GM12875 (cell line): ENCODE measurements around the gene SETD4.

Source experiments
- H3K4me3 ChIP-seq: one replicate; pipeline ENCODE4 v1.5.1; 2011; ENCODE audit warnings: low read depth, low read length, control low read depth
- TF ChIP-seq, protein P1 (sequence below): IDR thresholded peaks from 2 replicates; pipeline ENCODE4 v1.5.1; 2011; ENCODE audit warnings: low read depth, mild to moderate bottlenecking, control low read depth, inconsistent platforms, low read length, moderate library complexity, borderline replicate concordance; ENCODE audit not compliant: insufficient read depth

SETD4 gene

DNA sequence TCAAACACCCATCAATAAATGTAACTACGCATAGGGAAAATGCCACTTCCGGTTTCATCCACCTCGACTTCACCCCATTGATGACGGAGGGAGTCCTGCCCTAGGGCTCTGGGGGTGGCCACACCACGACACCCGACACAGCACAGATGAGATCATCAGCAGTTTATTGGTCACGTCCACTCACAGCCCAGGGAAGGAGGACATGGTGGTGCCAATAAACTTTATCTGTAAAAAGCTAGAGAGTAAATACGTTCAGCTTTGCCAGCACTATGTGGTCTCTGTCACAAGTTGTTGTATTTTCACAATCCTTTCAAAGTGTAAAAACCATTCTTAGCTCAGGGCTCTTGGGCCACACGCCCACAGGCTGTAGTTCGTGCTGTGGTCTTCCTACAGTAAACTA lies 16.3 kb downstream of the SETD4 start:
- no peak overlapping the region for H3K4me3 ChIP-seq
- TF ChIP-seq, protein P1, sequence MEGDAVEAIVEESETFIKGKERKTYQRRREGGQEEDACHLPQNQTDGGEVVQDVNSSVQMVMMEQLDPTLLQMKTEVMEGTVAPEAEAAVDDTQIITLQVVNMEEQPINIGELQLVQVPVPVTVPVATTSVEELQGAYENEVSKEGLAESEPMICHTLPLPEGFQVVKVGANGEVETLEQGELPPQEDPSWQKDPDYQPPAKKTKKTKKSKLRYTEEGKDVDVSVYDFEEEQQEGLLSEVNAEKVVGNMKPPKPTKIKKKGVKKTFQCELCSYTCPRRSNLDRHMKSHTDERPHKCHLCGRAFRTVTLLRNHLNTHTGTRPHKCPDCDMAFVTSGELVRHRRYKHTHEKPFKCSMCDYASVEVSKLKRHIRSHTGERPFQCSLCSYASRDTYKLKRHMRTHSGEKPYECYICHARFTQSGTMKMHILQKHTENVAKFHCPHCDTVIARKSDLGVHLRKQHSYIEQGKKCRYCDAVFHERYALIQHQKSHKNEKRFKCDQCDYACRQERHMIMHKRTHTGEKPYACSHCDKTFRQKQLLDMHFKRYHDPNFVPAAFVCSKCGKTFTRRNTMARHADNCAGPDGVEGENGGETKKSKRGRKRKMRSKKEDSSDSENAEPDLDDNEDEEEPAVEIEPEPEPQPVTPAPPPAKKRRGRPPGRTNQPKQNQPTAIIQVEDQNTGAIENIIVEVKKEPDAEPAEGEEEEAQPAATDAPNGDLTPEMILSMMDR: no peak

DNA sequence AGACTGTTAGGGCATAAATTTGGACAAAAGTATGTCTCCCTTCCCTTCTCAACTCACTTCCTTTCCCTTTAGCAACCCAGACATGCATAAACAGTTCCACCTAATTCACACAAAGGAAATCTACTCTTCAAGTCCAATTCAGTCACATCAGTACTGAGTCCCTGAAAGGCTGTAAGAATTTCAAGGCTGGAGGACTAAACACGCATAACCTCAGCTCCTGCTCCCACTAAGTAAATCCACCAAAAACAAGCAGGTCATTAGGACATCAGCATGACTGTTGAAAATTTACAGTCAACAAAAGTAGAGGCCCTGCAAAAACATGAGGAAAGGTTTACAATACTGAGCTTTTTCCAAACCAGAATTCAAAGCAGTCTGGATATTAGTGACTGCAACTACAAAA lies 18.4 kb downstream of the SETD4 start:
- no peak overlapping the region for H3K4me3 ChIP-seq
- TF ChIP-seq, protein P1: no peak

DNA sequence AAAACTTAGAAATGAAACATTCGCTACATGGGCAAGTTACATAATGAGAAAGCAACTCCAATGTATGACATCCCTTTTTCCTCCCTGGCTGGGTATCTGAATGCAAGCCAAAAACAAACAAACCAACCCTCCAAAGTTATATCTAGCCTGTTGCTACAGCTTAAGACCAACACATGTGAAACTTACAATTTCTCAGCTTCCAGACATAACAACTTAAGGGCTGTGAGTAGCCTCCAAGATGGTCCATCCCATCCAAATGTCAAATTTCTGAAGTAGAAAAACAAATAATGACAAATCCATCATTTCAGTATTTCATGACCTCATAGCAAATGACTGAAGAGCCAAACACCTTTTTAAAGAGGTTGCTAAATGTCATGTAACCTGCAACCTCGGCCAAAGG lies 19.9 kb downstream of the SETD4 start:
- no peak overlapping the region for H3K4me3 ChIP-seq
- TF ChIP-seq, protein P1: no peak

DNA sequence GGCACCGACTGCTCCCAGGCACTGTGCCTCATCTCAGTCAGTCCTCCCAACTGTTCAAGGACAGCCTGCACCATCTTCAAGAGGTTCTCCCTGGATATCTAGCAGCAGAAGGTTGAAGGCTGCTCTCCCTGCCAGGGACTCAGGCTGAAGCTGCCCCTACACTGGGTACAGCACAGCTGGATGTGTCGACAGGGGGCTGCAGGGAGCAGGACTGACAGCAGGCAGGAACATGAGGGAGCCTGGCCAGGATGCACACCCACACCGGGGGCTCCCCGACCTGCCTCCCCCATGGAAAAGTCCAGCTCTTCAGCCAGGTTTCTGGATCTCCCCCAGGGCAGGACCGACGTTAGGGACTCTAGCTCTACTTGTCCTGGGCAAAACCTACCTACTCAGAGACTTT lies 20.5 kb downstream of the SETD4 start:
- TF ChIP-seq, protein P1: no peak
- H3K4me3 ChIP-seq: no peak overlapping the region

GRCh38 chr21:36038701-36039497 lies 21.4 kb downstream of the SETD4 start:
- TF ChIP-seq, protein P1: no peak
- no peak overlapping the region for H3K4me3 ChIP-seq

- TF ChIP-seq, protein P1: no peak
- H3K4me3 ChIP-seq: no peak overlapping the region
Measured at GRCh38 chr21:36035381-36035791, 24.9 kb downstream of the SETD4 start.

- TF ChIP-seq, protein P1: no peak
Measured at GRCh38 chr21:36034211-36034913, 26.0 kb downstream of the SETD4 start.

More at GRCh38 chr21:36034211-36034913, 26.0 kb downstream of the SETD4 start:
- H3K4me3 ChIP-seq: no peak overlapping the region
